Renal cortex interstitium (tissue), 11 donors: ENCODE results near the gene ZNF486. TPM values are rescaled to one million over a fixed set of nuclear protein-coding genes. Genes with fewer than 3 reads are reported as not detected.
"Not testable (repeated sequence)": the region's sequence is repeated elsewhere in the genome, so short reads cannot be mapped to it uniquely, and the experiment has no call there.

Experiments used
- DNase-seq, 11 donors: peaks; one replicate each; pipeline ENCODE4 v3.0.0-alpha.2; 2013; ENCODE audit warnings: low read depth in 9 of 11, low spot score in 4 of 11; ENCODE audit errors: extremely low read depth in 1 of 11
- polyA plus RNA-seq, 3 donors: library from polyadenylated mRNA; unstranded; fragments of 120-200 nt; gene quantifications; one replicate each; pipeline ENCODE4 v1.2.1, GENCODE V29; 2013; ENCODE audit not compliant: insufficient read length in 3 of 3

The ZNF486 gene
- polyA plus RNA-seq, 3 donors: 16.7 to 20.0 (median 18.3) TPM

GRCh38 chr19:20182222-20182785 is 15.3 kb downstream of the ZNF486 start:
- peak in 6 of 11 donors; percentile 7 to 50 (median 20) for DNase-seq

GRCh38 chr19:20186174-20186573 is 19.2 kb downstream of the ZNF486 start:
- no peak for DNase-seq

GRCh38 chr19:20197747-20198146 is 30.7 kb downstream of the ZNF486 start:
- DNase-seq: no peak

- peak in 8 of 11 donors; percentile 7 to 42 (median 21) for DNase-seq
Measured at GRCh38 chr19:20209051-20209450, 42.0 kb downstream of the ZNF486 start.

GRCh38 chr19:20214366-20214765 is 47.4 kb downstream of the ZNF486 start:
- DNase-seq: not testable (repeated sequence)

GRCh38 chr19:20221605-20222004 is 54.6 kb downstream of the ZNF486 start:
- DNase-seq: not testable (repeated sequence)

- DNase-seq: no peak
Measured at GRCh38 chr19:20233105-20233504, 66.1 kb downstream of the ZNF486 start.

GRCh38 chr19:20235156-20235555 is 68.1 kb downstream of the ZNF486 start:
- DNase-seq: no peak

GRCh38 chr19:20237773-20238623 is 71.0 kb downstream of the ZNF486 start:
- peak; percentile 79 to 92 (median 88) for DNase-seq

GRCh38 chr19:20243629-20244028 is 76.6 kb downstream of the ZNF486 start:
- DNase-seq: no peak

- no peak for DNase-seq
Measured at GRCh38 chr19:20244356-20244755, 77.3 kb downstream of the ZNF486 start.

- no peak for DNase-seq
Measured at GRCh38 chr19:20245309-20245708, 78.3 kb downstream of the ZNF486 start.

- peak in 8 of 11 donors; percentile 10 to 49 (median 30) for DNase-seq
Measured at GRCh38 chr19:20247016-20247683, 80.1 kb downstream of the ZNF486 start.

- DNase-seq: not testable (repeated sequence)
Measured at GRCh38 chr19:20248258-20248657, 81.2 kb downstream of the ZNF486 start.

Other genes starting within 250 kb of the ZNF486 start
- 10 to 100 TPM; 15.2 to 23.9 (median 18.1) TPM for gene ZNF682, start 127.7 kb upstream of the ZNF486 start, polyA plus RNA-seq
- gene ZNF90, start 89.2 kb upstream of the ZNF486 start, polyA plus RNA-seq: 10 to 100 TPM; 12.1 to 16.6 (median 15.6) TPM